ENCODE results near the gene HERPUD1. TPM values are rescaled to one million over a fixed set of nuclear protein-coding genes. Genes with fewer than 3 reads are reported as not detected.

The HERPUD1 gene
- total RNA-seq, 1 experiment from 2014 or later, result 30.8 TPM

GRCh38 chr16:56918467-56919012 lies 13.4 kb upstream of the HERPUD1 start:
- ChIA-PET CTCF (interaction anchor here (0.7 kb wide), 1 partner anchor 323 kb away, joined by 3 read pairs; no protein-coding TSS in a partner anchor), POLR2A (no interaction called here)
- Mint-ChIP-seq H3K27ac (no peak overlapping the region), H3K4me3 (no peak overlapping the region), H3K9me3 (no peaks in the 10 kb centered on the region), H3K4me1 (no peaks in the 10 kb centered on the region), H3K36me3 (no peaks in the 10 kb centered on the region), H3K27me3 (ENCODE audit: low read depth) (no peaks in the 10 kb centered on the region; the same call in 1 of the 2 replicates)
- DNase-seq (ENCODE audit: low spot score), result no peak
- TF ChIP-seq ZNF671 (CRISPR knock-in tag; IDR thresholded peaks at IDR 0.05) (no peak), ZMAT4 (CRISPR knock-in tag; IDR thresholded peaks at IDR 0.05) (no peak), STAT6 (CRISPR knock-in tag; conservative IDR thresholded peaks at IDR 0.05; ENCODE audit: low read depth) (no peak), USF2 (CRISPR knock-in tag; IDR thresholded peaks at IDR 0.05) (no peak), TEAD1 (CRISPR knock-in tag; IDR thresholded peaks at IDR 0.05) (no peak), CREM (CRISPR knock-in tag; IDR thresholded peaks at IDR 0.05) (no peak), ARID4B (CRISPR knock-in tag; IDR thresholded peaks at IDR 0.05; ENCODE audit: borderline replicate concordance) (no peak), EMX1 (CRISPR knock-in tag; IDR thresholded peaks at IDR 0.05) (no peak), GTF2I (CRISPR knock-in tag; conservative IDR thresholded peaks at IDR 0.05) (no peak), RELA (CRISPR knock-in tag; IDR thresholded peaks at IDR 0.05; ENCODE audit: borderline replicate concordance) (no peak), ZNF425 (CRISPR knock-in tag; conservative IDR thresholded peaks at IDR 0.05) (no peak), ATF2 (CRISPR knock-in tag; IDR thresholded peaks at IDR 0.05; ENCODE audit: borderline replicate concordance, low read depth) (no peak), TEAD4 (CRISPR knock-in tag; IDR thresholded peaks at IDR 0.05) (no peak), IRF2 (CRISPR knock-in tag; IDR thresholded peaks at IDR 0.05; ENCODE audit: borderline replicate concordance, low read depth) (no peak), HMGXB4 (CRISPR knock-in tag; IDR thresholded peaks at IDR 0.05) (no peak), FOXJ3 (CRISPR knock-in tag; IDR thresholded peaks at IDR 0.05; ENCODE audit: borderline replicate concordance) (no peak), MYBL2 (CRISPR knock-in tag; IDR thresholded peaks at IDR 0.05) (no peak), JUN (CRISPR knock-in tag; IDR thresholded peaks at IDR 0.05) (no peak), E2F1 (CRISPR knock-in tag; IDR thresholded peaks at IDR 0.05) (no peak)
- no peak for ATAC-seq

All from WTC11 (cell line).